Measurements from ENCODE around the gene CCDC102A. TPM values are rescaled to one million over a fixed set of nuclear protein-coding genes. Genes with fewer than 3 reads are reported as not detected.

CCDC102A gene
- total RNA-seq, 4 donors from 2014 or later, result 2.2 to 17.7 (median 3.7) TPM

GRCh38 chr16:57462978-57463362 lies 73.4 kb downstream of the CCDC102A start:
- 0% methylated on average over 3 to 16 of the region's 16 CpGs for WGBS, 2 donors (ENCODE audit: low coverage in 1 of 2)
- in situ Hi-C loops (cut with MboI; ENCODE audit: low pct_ligation_motif_present in 1 of 4, low pct_unique_long_range_greater_than_20kb in 1 of 4, low sequenced_read_pairs in 3 of 4) (no loop called here), intact Hi-C loops (cut with DNase I; ENCODE audit: low total_unique reads) (no loop called here)
- Histone ChIP-seq H3K4me3 (peak overlapping the region; percentile 85 to 100 (median 93)), H3K27ac (peak overlapping the region; percentile 85 to 92 (median 88)), H3K4me1 (peaks cover 11 to 19% (median 14%) of the 10 kb centered on the region in 4 donors), H3K9me3 (no peaks in the 10 kb centered on the region), H3K27me3 (no peaks in the 10 kb centered on the region), H3K36me3 (peaks cover 0 to 37% (median 15%) of the 10 kb centered on the region in 4 donors)
- TF ChIP-seq POLR2A (IDR thresholded peaks at IDR 0.05), result no peak
- no peak for DNase-seq

DNA sequence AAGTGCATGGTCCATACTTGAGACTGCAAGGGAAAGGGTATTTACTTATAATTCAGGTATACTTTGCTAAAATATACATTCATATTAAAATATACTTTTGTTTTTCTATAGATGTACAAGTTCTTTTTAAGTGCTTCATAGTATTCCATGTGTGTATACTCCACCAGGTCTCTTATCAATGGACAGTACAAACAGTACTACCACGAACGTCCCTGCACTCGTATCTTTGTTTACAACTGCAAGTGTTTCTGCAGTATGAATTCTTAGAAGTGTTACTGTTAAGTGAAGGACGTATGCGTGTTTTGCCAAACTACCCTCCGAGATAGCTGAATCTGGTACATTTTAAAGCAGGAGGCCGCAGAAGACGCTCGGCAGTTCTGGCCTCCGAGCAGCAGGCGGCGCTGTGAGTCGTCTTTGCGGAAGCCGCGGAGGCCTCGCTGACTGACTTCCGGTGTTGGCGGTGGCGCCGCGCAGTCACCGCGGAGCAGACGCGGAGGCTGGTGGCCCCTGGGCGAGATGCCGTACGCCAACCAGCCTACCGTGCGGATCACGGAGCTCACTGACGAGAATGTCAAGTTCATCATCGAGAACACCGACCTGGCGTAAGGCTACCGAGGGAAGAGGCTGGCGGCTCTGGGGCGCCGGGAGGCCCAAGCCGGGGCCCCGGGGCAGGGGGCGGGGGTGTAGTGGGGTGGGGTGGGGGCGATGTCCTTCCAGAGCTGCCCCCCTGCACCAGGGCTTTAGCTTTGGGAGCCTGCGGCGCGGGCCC lies 74.0 kb downstream of the CCDC102A start, which contains the start of gene POLR2C:
POLR2C (plus strand) TSS at position 471 of the 769 bp plus-strand sequence; CDS start at position 517, 46 bp downstream.
- WGBS, 2 donors (ENCODE audit: low coverage in 1 of 2), result 0 to 2% methylated on average over 2 to 40 of the region's 47 CpGs
- no peaks in the 10 kb centered on the region for H3K27me3 ChIP-seq
- TF ChIP-seq EP300 (IDR thresholded peaks at IDR 0.05; ENCODE audit: low read depth) (no peak), POLR2A (IDR thresholded peaks at IDR 0.05) (peak; percentile 93), POLR2AphosphoS5 (IDR thresholded peaks at IDR 0.05) (peak; percentile 92 to 99 (median 98))
- TF ChIP-seq, protein P1, sequence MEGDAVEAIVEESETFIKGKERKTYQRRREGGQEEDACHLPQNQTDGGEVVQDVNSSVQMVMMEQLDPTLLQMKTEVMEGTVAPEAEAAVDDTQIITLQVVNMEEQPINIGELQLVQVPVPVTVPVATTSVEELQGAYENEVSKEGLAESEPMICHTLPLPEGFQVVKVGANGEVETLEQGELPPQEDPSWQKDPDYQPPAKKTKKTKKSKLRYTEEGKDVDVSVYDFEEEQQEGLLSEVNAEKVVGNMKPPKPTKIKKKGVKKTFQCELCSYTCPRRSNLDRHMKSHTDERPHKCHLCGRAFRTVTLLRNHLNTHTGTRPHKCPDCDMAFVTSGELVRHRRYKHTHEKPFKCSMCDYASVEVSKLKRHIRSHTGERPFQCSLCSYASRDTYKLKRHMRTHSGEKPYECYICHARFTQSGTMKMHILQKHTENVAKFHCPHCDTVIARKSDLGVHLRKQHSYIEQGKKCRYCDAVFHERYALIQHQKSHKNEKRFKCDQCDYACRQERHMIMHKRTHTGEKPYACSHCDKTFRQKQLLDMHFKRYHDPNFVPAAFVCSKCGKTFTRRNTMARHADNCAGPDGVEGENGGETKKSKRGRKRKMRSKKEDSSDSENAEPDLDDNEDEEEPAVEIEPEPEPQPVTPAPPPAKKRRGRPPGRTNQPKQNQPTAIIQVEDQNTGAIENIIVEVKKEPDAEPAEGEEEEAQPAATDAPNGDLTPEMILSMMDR (IDR thresholded peaks at IDR 0.05), result peak; percentile 96 to 98 (median 97)
- in situ Hi-C loops (cut with MboI; ENCODE audit: low pct_ligation_motif_present in 1 of 4, low pct_unique_long_range_greater_than_20kb in 1 of 4, low sequenced_read_pairs in 3 of 4) (no loop called here), intact Hi-C loops (cut with DNase I; ENCODE audit: low total_unique reads) (no loop called here)
- peak within 1 kb of the TSS; percentile 85 to 92 (median 88) for H3K27ac ChIP-seq
- H3K4me3 ChIP-seq, result peak within 1 kb of the TSS; percentile 85 to 100 (median 93)
- H3K4me1 ChIP-seq, result peaks cover 11 to 19% (median 14%) of the 10 kb centered on the region in 4 donors
- H3K9me3 ChIP-seq, result no peaks in the 10 kb centered on the region
- peak; percentile 92 for DNase-seq
- peaks cover 0 to 41% (median 17%) of the 10 kb centered on the region in 4 donors for H3K36me3 ChIP-seq

Other genes starting within 250 kb of the CCDC102A start
- under 1 TPM in 1 of 4 donors, not detected in 3; 0.64 TPM for gene CCL22, start 177.8 kb downstream of the CCDC102A start, total RNA-seq
- gene CX3CL1, start 164.1 kb downstream of the CCDC102A start, total RNA-seq, result 10 to 100 TPM in 1 of 4 donors, 1 to 10 TPM in 2, not detected in 1; 1.7 to 13.5 (median 1.8) TPM
- gene CCL17, start 131.8 kb downstream of the CCDC102A start, total RNA-seq, result 1 to 10 TPM in 1 of 4 donors, not detected in 3; 1.4 TPM
- 10 to 100 TPM; 20.9 to 48.3 (median 40.5) TPM for gene CIAPIN1, start 89.2 kb downstream of the CCDC102A start, total RNA-seq
- gene COQ9, start 89.1 kb downstream of the CCDC102A start, total RNA-seq, result 100 to 1,000 TPM; 113 to 154 (median 148) TPM
- 100 to 1,000 TPM in 1 of 4 donors, 10 to 100 TPM in 3; 39.2 to 104 (median 72.7) TPM for gene POLR2C, start 73.9 kb downstream of the CCDC102A start, total RNA-seq
- 100 to 1,000 TPM in 3 of 4 donors, 10 to 100 TPM in 1; 57.9 to 312 (median 143) TPM for gene DOK4, start 50.1 kb downstream of the CCDC102A start, total RNA-seq
- gene ADGRG5, start 6.1 kb upstream of the CCDC102A start, total RNA-seq, result 1 to 10 TPM in 2 of 4 donors, under 1 TPM in 1, not detected in 1; 0.41 to 1.9 (median 1.9) TPM
- gene ADGRG1, start 92.1 kb upstream of the CCDC102A start, total RNA-seq, result 10 to 100 TPM; 40.0 to 55.3 (median 45.7) TPM
- gene ADGRG3, start 131.7 kb upstream of the CCDC102A start, total RNA-seq, result 1 to 10 TPM in 3 of 4 donors, not detected in 1; 1.5 to 2.7 (median 2.2) TPM
- gene DRC7, start 158.2 kb upstream of the CCDC102A start, total RNA-seq, result not detected
- 10 to 100 TPM; 11.3 to 28.4 (median 22.3) TPM for gene KATNB1, start 199.2 kb upstream of the CCDC102A start, total RNA-seq